Measurements from ENCODE around the gene NRTN. TPM values are rescaled to one million over a fixed set of nuclear protein-coding genes. Genes with fewer than 3 reads are reported as not detected.

NRTN gene
- total and polyA plus RNA-seq, 2 of the 13 experiments (the other 11 are each of a cell fraction or from before 2014, with no cell fraction given) = 4.1 to 5.3 TPM

DNA sequence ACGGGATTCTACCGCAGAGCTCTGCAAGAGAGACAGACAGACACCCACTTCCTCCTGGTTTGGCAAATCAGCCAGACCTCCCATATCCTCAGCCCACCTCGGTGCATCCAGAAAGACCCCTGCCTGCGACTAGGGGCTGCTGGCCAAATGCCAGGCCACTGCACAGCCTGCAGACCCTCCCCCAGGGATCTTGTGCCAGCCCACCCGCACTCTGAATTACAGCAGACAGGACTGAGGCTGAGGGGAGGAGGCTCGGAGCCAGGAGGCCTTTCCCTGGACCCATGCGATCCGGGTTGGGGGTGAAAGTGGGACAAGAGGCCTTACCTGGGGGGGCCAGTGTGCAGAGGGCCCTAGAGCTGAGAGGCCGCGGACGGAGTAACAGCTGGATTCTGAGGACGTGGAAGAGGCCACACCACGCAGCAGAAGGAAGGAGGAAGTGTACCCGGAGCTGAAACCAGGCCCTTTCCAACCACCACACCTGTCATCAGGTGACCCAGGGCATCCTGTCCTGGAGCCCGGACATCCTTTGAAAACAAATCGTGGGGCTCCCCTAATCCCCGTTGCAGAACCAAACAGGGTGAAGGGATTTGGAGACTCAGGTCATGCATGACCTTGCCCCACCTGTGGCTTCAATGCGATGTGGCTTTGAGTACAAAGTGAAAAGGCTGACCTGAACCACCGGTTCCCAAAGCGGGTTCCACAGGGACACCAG is 33.6 kb downstream of the NRTN start (continued):
- TF ChIP-seq, protein P1, sequence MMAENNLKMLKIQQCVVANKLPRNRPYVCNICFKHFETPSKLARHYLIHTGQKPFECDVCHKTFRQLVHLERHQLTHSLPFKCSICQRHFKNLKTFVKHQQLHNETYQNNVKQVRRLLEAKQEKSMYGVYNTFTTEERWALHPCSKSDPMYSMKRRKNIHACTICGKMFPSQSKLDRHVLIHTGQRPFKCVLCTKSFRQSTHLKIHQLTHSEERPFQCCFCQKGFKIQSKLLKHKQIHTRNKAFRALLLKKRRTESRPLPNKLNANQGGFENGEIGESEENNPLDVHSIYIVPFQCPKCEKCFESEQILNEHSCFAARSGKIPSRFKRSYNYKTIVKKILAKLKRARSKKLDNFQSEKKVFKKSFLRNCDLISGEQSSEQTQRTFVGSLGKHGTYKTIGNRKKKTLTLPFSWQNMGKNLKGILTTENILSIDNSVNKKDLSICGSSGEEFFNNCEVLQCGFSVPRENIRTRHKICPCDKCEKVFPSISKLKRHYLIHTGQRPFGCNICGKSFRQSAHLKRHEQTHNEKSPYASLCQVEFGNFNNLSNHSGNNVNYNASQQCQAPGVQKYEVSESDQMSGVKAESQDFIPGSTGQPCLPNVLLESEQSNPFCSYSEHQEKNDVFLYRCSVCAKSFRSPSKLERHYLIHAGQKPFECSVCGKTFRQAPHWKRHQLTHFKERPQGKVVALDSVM (CRISPR knock-in tag; IDR thresholded peaks at IDR 0.05) = peak; percentile 81
- no peak for TF ChIP-seq NFE2 (CRISPR knock-in tag; IDR thresholded peaks at IDR 0.05)
- no peak for TF ChIP-seq HIVEP1 (CRISPR knock-in tag; IDR thresholded peaks at IDR 0.05)

DNA sequence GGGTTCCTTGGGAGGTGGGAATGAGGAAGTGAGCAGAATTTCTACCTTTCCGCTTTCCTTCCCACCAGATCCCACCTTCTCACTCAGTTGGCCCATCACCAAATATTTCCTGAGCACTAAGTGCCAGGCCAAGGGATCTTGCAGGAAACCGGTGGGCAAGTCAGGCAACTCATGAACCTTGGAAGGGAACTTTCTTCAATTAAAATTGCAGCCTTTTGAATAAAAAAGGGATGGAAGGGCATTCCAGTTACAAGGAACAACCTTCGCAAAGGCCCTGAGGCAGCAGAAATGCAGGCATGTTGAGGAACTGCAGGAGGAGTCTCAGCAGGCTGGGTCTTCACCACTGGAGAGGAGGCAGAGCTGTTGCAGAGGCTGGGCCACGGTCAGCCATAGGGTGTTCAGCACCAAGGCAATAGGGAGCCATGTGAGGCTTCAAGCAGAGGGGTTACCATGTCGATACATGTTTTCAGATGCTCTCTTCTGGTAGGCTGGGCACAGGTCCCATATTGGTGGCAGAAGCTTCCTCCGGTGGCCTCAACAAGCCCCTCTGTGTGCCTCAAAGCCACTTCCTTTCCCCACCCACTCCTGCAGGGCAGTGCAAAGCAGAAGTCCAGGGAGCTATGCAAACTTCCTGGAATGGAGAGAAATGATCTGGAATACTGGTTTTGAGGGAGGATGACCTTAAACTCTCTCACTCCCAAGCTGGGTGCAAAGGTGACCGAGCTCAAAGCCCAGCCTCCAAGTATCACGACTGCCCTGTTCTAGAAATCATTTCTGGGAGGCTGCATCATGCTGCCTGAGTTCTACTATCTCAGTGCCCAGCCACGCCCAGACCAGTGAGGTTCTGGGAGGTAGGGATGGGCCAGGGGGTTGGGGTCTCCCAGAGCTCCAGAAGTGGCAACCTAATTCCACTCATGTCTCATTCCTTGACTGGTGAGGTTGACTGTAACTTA is 34.5 kb downstream of the NRTN start, which contains the start of gene FUT6:
Gene FUT6 (minus strand): TSS at position 638 of the 953 bp plus-strand sequence. CDS start 7,135 bp downstream, outside the sequence.
- POLR2A ChIA-PET = interaction anchor here (0.6 to 6.5 kb wide), 12 partner anchors 10 to 64 kb away, joined by 3 to 96 read pairs (median 4); partner anchors contain the start of genes FUT3, FUT5, NDUFA11 and VMAC
- no peak within 1 kb of the TSS for H2AFZ ChIP-seq (ENCODE audit: low read length)
- H3K4me2 ChIP-seq (ENCODE audit: low read depth, low read length) = peak within 1 kb of the TSS; percentile 94
- peak within 1 kb of the TSS; percentile 69 to 84 (median 75) for H3K4me3 ChIP-seq (replicated peaks in 1 of 3; ENCODE audit: insufficient read depth in 1 of 3, low read depth in 2 of 3, low read length in 3 of 3)
- H3K79me2 ChIP-seq (ENCODE audit: insufficient read depth, low read length) = peaks cover 13% of the 10 kb centered on the region
- BruUV-seq (replicated peaks) = TSS peak; percentile 63
- H3K27me3 ChIP-seq (ENCODE audit: control insufficient read depth in 1 of 2, insufficient read depth in 2 of 2, low read length in 2 of 2) = no peaks in the 10 kb centered on the region; a peak in 1 of 5 replicates
- H3K4me1 ChIP-seq (ENCODE audit: insufficient read depth, low read length) = peaks cover 58% of the 10 kb centered on the region
- peak; percentile 59 for DNase-seq (ENCODE audit: low spot score)
- H3K9me3 ChIP-seq (ENCODE audit: low read length) = no peaks in the 10 kb centered on the region
- H4K20me1 ChIP-seq (ENCODE audit: insufficient read depth, low read length) = no peaks in the 10 kb centered on the region
- CTCF ChIA-PET (ENCODE audit: low intra/inter-chr PET ratio, low total read pairs) = no interaction called here
- ATAC-seq = peak; percentile 70
- peak; percentile 90 for FAIRE-seq
- H3K36me3 ChIP-seq (replicated peaks in 1 of 2; ENCODE audit: control insufficient read depth in 1 of 2, insufficient read depth in 2 of 2, low read length in 2 of 2) = no peaks in the 10 kb centered on the region; a peak in 1 of 5 replicates
- peak within 1 kb of the TSS; percentile 80 for H3K27ac ChIP-seq (ENCODE audit: extremely low read length, insufficient read depth, low read length)
- intact Hi-C loops (cut with micrococcal nuclease; ENCODE audit: unreplicated experiment) (no loop called here), in situ Hi-C loops (cut with HindIII; ENCODE audit: extremely low pct_ligation_motif_present, low pct_unique_long_range_greater_than_20kb) (loop anchor here (5.0 kb wide), 1 partner anchor 53 kb away; no protein-coding TSS in a partner anchor)
- WGBS (ENCODE audit: low lambda C conversion rate) = 43% methylated on average over 7 of the region's 9 CpGs
- peak within 1 kb of the TSS; percentile 77 for H3K9ac ChIP-seq (ENCODE audit: insufficient read depth, low read depth, low read length)
- TF ChIP-seq, protein P2, sequence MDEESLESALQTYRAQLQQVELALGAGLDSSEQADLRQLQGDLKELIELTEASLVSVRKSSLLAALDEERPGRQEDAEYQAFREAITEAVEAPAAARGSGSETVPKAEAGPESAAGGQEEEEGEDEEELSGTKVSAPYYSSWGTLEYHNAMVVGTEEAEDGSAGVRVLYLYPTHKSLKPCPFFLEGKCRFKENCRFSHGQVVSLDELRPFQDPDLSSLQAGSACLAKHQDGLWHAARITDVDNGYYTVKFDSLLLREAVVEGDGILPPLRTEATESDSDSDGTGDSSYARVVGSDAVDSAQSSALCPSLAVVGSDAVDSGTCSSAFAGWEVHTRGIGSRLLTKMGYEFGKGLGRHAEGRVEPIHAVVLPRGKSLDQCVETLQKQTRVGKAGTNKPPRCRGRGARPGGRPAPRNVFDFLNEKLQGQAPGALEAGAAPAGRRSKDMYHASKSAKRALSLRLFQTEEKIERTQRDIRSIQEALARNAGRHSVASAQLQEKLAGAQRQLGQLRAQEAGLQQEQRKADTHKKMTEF (CRISPR knock-in tag; IDR thresholded peaks at IDR 0.05) = peak; percentile 66
- TF ChIP-seq TBX3 (IDR thresholded peaks at IDR 0.05; ENCODE audit: borderline replicate concordance) (no peak), ZNF75D (CRISPR knock-in tag; IDR thresholded peaks at IDR 0.05; ENCODE audit: borderline replicate concordance) (no peak), TBX2 (CRISPR knock-in tag; IDR thresholded peaks at IDR 0.05; ENCODE audit: borderline replicate concordance) (peak; percentile 63), ZNF629 (CRISPR knock-in tag; conservative IDR thresholded peaks at IDR 0.05) (no peak)
- TF ChIP-seq, protein P3, sequence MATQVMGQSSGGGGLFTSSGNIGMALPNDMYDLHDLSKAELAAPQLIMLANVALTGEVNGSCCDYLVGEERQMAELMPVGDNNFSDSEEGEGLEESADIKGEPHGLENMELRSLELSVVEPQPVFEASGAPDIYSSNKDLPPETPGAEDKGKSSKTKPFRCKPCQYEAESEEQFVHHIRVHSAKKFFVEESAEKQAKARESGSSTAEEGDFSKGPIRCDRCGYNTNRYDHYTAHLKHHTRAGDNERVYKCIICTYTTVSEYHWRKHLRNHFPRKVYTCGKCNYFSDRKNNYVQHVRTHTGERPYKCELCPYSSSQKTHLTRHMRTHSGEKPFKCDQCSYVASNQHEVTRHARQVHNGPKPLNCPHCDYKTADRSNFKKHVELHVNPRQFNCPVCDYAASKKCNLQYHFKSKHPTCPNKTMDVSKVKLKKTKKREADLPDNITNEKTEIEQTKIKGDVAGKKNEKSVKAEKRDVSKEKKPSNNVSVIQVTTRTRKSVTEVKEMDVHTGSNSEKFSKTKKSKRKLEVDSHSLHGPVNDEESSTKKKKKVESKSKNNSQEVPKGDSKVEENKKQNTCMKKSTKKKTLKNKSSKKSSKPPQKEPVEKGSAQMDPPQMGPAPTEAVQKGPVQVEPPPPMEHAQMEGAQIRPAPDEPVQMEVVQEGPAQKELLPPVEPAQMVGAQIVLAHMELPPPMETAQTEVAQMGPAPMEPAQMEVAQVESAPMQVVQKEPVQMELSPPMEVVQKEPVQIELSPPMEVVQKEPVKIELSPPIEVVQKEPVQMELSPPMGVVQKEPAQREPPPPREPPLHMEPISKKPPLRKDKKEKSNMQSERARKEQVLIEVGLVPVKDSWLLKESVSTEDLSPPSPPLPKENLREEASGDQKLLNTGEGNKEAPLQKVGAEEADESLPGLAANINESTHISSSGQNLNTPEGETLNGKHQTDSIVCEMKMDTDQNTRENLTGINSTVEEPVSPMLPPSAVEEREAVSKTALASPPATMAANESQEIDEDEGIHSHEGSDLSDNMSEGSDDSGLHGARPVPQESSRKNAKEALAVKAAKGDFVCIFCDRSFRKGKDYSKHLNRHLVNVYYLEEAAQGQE (IDR thresholded peaks at IDR 0.05; ENCODE audit: borderline replicate concordance in 1 of 2, low read depth in 1 of 2, low read length in 2 of 2) = peak in 1 of 2 experiments; percentile 23; a peak in 1 of 4 replicates
